NOMO-1 treated with dmso at 0.1 percent for 144 hours (cell line): ENCODE measurements around the gene MSRB3.
"Not testable (repeated sequence)": the region's sequence is repeated elsewhere in the genome, so short reads cannot be mapped to it uniquely, and the experiment has no call there.

Experiments
- DNase-seq: peaks from one replicate; lab custom pipeline; 2025; ENCODE audit not compliant: unreplicated experiment; lab: John Stamatoyannopoulos, UW

MSRB3 gene

GRCh38 chr12:65285532-65285931 is 7.0 kb downstream of the MSRB3 start:
- not testable (repeated sequence) for DNase-seq

GRCh38 chr12:65287426-65287825 is 8.9 kb downstream of the MSRB3 start:
- DNase-seq = no peak

- DNase-seq = no peak
Measured at GRCh38 chr12:65292241-65292640, 13.8 kb downstream of the MSRB3 start.

GRCh38 chr12:65293735-65294134 is 15.3 kb downstream of the MSRB3 start:
- no peak for DNase-seq

GRCh38 chr12:65294641-65295262 is 16.3 kb downstream of the MSRB3 start:
- DNase-seq = no peak

- peak; percentile 27 for DNase-seq
Measured at GRCh38 chr12:65296508-65297265, 18.2 kb downstream of the MSRB3 start.

- DNase-seq = no peak
Measured at GRCh38 chr12:65300097-65300496, 21.6 kb downstream of the MSRB3 start.

- DNase-seq = no peak
Measured at GRCh38 chr12:65300679-65301349, 22.3 kb downstream of the MSRB3 start.

GRCh38 chr12:65302891-65303290 is 24.4 kb downstream of the MSRB3 start:
- no peak for DNase-seq

GRCh38 chr12:65305346-65305950 is 27.0 kb downstream of the MSRB3 start:
- DNase-seq = no peak

- DNase-seq = peak; percentile 28
Measured at GRCh38 chr12:65306366-65307168, 28.1 kb downstream of the MSRB3 start.

GRCh38 chr12:65307169-65307501 is 28.7 kb downstream of the MSRB3 start:
- peak; percentile 13 for DNase-seq

GRCh38 chr12:65308006-65308405 is 29.5 kb downstream of the MSRB3 start:
- no peak for DNase-seq

GRCh38 chr12:65308601-65309071 is 30.2 kb downstream of the MSRB3 start:
- DNase-seq = no peak

- DNase-seq = no peak
Measured at GRCh38 chr12:65311260-65311659, 32.8 kb downstream of the MSRB3 start.

GRCh38 chr12:65313719-65314317 is 35.3 kb downstream of the MSRB3 start:
- no peak for DNase-seq

- not testable (repeated sequence) for DNase-seq
Measured at GRCh38 chr12:65315238-65315637, 36.8 kb downstream of the MSRB3 start.

GRCh38 chr12:65318186-65318685 is 39.8 kb downstream of the MSRB3 start:
- no peak for DNase-seq

GRCh38 chr12:65319688-65320200 is 41.3 kb downstream of the MSRB3 start:
- DNase-seq = no peak

- no peak for DNase-seq
Measured at GRCh38 chr12:65323070-65323469, 44.6 kb downstream of the MSRB3 start.
